ENCODE measurements around the gene FAM186B.

Gene FAM186B

GRCh38 chr12:49604856-49605255 lies 583 bp downstream of the FAM186B start:
- no peak for DNase-seq

GRCh38 chr12:49603721-49604120 lies 1.7 kb downstream of the FAM186B start:
- DNase-seq: no peak

GRCh38 chr12:49599961-49600360 lies 5.5 kb downstream of the FAM186B start:
- DNase-seq: no peak

GRCh38 chr12:49598527-49598926 lies 6.9 kb downstream of the FAM186B start:
- no peak for DNase-seq

GRCh38 chr12:49588721-49589516 lies 16.5 kb downstream of the FAM186B start:
- peak; percentile 35 for DNase-seq

GRCh38 chr12:49588281-49588680 lies 17.2 kb downstream of the FAM186B start:
- DNase-seq: no peak

- DNase-seq: no peak
These were observed 18.1 kb downstream of the FAM186B start for GRCh38 chr12:49587174-49587908.

GRCh38 chr12:49585477-49586459 lies 19.7 kb downstream of the FAM186B start:
- DNase-seq: no peak

- DNase-seq: no peak
These were observed 20.8 kb downstream of the FAM186B start for GRCh38 chr12:49584591-49584990.

GRCh38 chr12:49583366-49584094 lies 21.9 kb downstream of the FAM186B start:
- no peak for DNase-seq

GRCh38 chr12:49582850-49583249 lies 22.6 kb downstream of the FAM186B start:
- no peak for DNase-seq

GRCh38 chr12:49582201-49582600 lies 23.2 kb downstream of the FAM186B start:
- no peak for DNase-seq

- peak; percentile 93 for DNase-seq
These were observed 24.6 kb downstream of the FAM186B start for GRCh38 chr12:49580572-49581535.

GRCh38 chr12:49578471-49579112 lies 26.8 kb downstream of the FAM186B start:
- no peak for DNase-seq

GRCh38 chr12:49577589-49578315 lies 27.7 kb downstream of the FAM186B start:
- no peak for DNase-seq

- DNase-seq: peak; percentile 40
These were observed 36.8 kb downstream of the FAM186B start for GRCh38 chr12:49568442-49569162.

GRCh38 chr12:49567611-49568441 lies 37.6 kb downstream of the FAM186B start, which contains the start of gene MCRS1:
Gene MCRS1, minus strand, starts transcription at chr12:49568142. Its CDS starts 1,411 bp downstream, at chr12:49566731.
- peak; percentile 96 for DNase-seq

GRCh38 chr12:49567302-49567610 lies 38.2 kb downstream of the FAM186B start:
- DNase-seq: no peak

Measured in NCI-H69 (cell line).